ENCODE measurements around the gene ADK.

Gene ADK

GRCh38 chr10:74690393-74690792 is 539.4 kb downstream of the ADK start:
- DNase-seq: no peak

DNA sequence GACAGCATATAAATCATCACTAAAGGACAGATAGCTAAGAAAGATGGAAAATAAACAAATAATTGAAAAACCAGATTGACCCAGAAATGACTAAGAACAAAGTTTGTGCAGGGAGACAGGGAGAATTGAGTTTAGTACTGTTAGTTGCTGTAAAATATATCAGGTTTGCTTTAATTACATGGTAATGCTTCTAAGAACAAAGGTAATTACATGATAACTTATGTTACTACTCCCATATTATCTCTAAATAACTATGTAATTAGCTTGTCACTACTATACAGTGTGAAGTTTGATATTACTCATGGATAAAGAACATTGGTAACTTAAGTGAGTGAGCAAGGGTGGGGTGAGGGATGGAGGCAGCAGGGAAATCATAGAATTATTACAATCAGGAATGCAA is 540.1 kb downstream of the ADK start:
- DNase-seq: no peak

DNA sequence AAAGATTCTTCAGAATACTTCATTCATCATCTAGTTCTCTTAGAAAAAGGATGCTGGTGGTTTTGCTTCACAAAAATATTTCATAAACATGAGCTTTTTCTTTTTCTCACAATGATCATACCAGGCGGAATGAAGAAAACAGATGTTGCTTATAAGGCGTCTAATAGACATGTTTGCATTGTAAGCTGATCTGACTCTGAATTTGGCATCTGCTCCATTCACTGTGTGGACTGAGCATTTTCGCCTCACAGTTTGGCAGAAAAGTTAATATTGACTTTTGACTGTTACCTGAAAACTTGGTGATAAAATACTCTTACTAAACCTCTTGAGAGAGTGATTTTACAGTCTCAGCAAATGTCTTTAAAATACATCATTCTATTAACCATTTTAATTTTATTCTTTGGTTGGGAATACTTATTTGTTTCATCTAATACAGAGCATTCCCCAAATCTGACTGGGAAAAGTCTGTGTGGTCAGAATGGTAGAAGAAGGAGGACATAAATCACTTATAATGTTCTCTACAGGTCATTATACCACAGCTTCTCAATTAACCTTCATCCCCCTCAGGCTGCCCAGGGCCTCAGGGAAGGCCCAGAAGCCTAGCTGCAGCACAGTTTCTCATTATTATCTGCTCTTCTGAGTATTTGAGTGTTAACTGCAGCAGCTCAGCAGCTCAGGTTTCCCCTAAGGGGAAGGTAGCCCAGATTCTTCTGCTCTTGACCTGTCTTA is 553.8 kb downstream of the ADK start:
- DNase-seq: peak; percentile 85

DNA sequence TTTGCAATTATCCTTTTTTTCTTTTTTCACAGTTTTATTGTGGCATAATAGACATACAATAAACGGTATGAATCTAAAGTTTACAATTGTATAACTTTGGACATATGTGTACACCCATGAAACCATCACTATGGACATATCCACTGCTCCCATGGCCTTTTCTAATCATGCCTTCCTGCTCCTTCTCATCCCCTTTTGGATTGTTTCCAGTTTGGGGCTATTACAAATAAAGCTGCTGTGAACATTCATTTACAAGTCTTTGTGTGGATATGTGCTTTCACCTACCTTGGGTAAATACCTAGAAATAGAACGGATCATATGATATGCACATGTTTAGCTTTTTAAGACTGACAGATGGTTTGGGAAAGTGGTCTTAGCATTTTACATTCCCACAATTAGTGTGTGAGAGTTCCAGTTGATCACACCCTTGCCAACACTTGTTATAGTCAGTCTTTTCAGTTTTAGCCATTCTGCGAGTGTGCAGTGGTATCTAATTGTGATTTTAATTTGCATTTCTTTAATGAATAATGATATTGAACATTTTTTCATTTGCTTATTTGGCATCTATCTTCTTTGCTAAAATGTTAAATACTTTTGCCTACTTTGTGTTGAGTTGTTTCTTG is 554.4 kb downstream of the ADK start:
- DNase-seq: peak; percentile 77

DNA sequence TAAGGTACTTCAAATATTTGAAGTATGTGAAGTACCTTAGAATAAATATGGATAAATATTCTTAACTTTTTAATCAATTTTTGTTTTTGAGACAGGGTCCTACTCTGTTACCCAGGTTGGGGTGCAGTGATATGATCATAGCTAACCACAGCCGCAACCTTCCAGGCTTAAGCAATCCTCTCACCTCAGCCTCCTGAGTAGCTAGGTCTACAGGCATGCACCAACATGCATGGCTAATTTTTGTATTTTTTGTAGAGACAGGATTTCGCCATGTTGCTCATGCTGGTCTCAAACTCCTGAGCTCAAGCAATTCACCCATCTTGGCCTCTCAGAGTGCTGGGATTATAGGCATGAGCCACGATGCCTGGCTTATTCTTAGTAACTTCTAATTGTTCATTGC is 555.9 kb downstream of the ADK start:
- DNase-seq: no peak

DNA sequence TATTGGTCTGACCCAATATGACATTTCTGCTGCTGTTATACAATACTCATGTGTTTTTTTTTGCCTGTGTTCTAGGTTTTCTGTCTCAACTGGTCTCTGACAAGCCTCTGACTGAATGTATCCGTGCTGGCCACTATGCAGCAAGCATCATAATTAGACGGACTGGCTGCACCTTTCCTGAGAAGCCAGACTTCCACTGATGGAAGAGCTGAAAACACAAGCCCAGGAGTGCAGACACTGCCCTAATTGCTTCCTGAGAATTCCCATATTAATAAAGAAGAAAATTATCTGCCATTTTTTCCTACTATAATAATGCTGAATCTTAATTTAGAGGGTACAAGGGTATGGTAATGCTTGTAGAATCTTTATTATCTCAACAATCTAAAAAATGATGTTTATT is 557.2 kb downstream of the ADK start:
- DNase-seq: no peak

GRCh38 chr10:74718208-74718607 is 567.2 kb downstream of the ADK start:
- DNase-seq: no peak

GRCh38 chr10:74728225-74728624 is 577.2 kb downstream of the ADK start:
- DNase-seq: no peak

GRCh38 chr10:74730246-74730645 is 579.2 kb downstream of the ADK start:
- DNase-seq: no peak

- DNase-seq: no peak
Observed at GRCh38 chr10:74733612-74734011, 582.6 kb downstream of the ADK start.

GRCh38 chr10:74736029-74736428 is 585.0 kb downstream of the ADK start:
- no peak for DNase-seq

DNA sequence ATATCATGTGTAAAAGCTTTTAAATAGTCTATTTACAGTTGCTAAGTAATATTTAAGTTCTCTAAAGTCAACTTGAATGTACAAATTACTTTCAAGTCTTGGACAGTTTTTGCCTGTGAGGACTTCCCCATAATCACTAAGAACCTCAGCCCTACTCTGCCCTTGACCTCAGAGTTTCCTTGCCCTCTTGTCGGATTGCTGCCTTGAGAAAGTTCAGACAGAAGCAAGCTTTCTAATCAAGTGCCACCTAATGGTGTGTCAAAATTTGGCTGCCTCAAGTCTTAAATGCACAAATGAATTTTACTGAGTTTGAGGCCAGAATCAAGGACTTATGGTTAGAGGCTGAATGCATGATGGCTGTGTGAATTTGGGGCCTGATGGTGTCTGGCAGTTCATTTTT is 587.0 kb downstream of the ADK start:
- no peak for DNase-seq

GRCh38 chr10:74738542-74738941 is 587.5 kb downstream of the ADK start:
- no peak for DNase-seq

GRCh38 chr10:74738985-74739567 is 588.1 kb downstream of the ADK start:
- no peak for DNase-seq

DNA sequence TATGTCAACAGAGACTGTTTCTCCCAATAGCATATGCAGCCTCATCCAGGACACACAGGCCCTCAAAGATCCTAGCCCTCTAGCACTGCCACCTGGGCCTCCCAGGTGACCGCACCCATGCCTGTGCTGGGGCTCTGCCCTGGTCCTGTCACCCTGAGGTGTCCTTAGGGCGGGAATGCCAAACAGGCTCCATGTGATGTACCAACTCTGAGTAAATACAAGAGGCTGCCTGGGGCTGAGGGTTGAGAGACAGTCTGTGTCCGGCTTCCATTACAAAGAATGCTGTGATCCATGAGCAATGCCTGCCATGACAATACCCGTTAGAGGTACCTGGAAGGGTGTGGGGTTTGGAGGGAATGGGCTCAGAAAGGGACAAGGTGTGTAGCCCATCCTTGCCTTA is 592.4 kb downstream of the ADK start:
- peak; percentile 17 for DNase-seq

DNA sequence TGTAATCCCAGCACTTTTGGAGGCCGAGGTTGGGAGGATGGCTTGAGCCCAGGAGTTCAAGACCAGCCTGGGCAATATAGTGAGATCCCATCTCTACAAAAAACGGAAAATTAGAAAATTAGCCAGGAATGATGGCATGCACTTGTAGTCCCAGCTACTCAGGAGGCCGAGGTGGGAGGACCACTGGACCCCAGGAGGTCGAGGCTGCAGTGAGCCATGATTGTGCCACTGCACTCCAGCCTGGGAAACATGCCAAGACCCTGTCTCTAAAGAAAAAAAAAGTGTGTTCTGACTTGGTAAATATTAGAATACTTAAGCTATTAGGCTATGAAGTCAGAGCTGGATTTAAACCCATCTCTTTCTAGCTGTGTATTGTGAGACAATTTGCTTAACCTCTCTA is 594.4 kb downstream of the ADK start:
- DNase-seq: no peak

DNA sequence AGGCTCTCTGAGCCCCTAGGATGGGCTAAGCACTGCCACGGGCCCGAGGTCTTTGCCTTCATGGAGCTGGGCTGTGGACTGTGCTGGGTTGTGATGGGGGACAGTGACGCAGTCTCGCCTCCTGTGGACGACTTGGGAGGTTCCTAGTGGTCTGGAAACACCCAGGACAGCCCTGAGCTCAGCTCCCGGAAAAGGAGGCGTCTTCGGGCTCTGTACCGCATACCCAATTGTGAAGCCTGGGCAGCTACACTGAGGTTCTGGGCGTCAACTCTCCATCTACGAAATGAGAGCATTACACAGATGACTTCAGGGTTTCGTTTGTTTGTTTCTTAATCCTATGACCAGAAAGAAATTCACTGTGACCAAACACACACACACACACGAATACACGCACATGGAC is 595.8 kb downstream of the ADK start:
- DNase-seq: no peak

DNA sequence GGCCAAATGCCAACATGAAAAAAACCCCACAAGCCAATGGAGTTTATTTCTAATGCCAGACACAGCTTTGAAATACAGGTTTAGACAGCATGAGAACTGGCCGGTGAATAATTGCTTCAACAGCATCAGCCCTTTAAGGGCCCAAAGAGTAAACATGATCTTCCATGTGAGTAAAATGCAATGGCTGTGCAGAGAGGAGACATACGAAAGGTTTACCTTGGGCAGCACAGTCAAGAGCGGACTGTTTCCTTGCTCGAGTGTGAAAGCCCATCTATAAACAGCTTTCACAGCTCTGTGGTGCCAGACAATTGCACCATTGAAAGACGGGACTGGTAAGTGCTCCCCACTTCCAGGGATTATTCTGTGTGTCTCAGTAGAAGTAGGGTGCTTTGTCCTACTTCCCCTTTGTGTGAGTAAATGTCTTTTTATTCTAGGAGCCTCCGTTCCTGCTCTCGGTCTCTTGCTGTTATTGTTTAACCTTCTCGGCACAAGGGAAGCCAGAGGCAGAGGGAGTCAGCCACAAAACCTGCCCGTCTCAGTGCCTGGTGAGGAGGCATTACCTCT is 597.5 kb downstream of the ADK start:
- DNase-seq: no peak

DNA sequence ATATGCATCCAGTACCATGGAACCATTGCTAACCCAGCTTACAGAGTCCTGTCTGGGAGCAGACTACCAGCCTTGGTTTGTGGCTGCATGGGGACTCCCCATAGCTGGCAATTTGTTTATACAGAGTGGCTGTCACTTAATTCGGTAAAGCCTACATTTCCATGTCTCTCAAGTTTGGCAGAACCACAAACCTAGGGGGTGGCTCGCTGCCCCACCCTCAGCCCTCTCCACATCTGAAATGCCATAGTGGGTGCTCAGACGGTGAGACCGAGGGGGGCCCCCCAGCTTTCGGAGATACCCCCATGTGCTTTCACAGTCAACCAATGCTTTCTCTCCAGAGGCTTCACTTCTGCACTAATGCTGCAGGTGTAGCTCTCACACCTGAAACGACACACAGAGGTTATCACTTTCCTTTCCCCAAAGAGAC is 599.8 kb downstream of the ADK start:
- DNase-seq: no peak

DNA sequence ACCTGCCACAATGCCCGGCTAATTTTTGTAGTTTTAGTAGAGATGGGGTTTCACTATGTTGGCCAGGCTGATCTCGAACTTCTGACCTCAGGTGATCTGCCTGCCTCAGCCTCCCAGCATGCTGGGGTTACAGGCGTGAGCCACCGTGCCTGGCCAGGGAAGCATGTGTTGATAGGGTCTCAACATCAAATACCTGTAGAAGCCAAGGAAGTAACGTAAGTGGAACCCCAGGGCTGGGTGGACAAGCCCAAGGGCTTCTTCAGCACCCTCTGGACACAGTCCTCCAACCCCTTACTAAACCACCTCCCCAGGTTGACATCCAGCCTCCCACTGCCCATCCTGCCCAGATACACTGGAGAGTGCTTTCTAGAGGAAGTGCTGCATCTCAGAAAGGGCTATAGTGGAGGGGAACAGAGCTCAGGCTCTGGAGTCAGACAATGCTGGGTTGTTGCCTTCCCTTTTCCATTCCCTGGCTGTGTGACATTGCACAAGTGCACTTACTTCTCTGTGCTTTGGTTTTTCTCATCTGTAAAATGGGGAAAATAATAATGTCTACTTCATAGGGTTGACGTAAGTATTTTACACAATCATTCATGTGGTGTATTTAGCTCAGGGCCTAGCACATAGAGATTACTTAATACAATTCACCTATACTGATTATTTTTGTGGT is 601.5 kb downstream of the ADK start:
- DNase-seq: no peak

DNA sequence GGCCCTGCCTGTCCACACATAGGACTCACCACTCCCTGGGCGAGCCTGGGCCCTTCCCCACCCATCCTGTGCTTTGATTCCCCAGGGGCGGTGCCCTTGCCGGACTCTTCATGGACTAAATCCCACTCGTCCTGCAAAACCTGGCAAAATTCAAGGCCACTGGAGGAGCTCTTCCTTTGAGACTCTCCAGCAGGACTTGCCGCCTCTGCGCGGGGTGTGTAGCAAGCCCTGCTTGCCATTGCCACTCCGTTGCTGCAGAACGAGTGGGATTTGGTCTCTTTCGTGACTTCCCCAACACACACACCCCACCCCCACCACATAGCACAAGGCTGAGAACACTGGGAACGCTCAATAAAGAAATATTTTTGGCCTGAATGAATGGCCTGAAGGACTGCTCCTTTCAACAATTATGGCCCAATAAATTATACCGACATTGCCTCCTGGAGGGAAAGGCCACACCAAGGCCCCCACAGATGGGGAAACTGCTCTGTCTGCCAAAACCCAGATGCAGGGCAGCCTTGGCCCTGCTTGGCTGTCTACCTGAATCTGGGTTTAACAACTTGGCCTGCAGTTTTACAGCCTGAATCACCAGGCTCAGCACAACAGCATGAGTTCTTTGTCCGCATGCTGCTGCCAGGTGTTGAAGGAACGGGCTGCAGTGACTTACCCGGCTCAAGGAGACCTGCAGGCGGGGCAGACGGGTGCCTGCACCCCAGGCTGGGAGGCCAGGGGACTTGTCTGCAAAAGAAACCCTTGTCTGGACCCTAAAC is 602.6 kb downstream of the ADK start:
- no peak for DNase-seq

GRCh38 chr10:74754381-74754821 is 603.4 kb downstream of the ADK start:
- no peak for DNase-seq

DNA sequence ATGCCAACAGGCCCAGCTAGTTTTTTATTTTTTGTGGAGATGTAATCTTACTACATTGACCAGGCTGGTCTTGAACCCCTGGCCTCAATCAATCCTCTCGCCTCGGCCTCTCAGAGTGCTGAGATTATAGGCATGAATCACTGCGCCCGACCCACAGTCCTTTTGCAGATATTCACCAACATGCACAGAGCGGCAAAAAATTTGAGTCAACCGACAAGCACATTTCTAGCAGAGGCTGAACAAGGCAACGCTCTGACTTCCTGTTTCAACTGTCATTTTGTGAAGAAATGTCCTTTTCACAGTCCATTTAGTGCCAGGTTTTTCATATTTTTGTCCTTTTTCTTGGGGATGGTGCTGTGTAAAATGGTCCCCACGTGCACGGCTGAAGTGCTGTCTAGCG is 604.3 kb downstream of the ADK start:
- no peak for DNase-seq
